IPS-18a (cell line): Measurements from ENCODE around the gene POLRMT.
"Not testable (repeated sequence)": the region's sequence is repeated elsewhere in the genome, so short reads cannot be mapped to it uniquely, and the experiment has no call there.

Source experiments
- H3K27ac ChIP-seq: one replicate; pipeline ENCODE4 v1.5.1; 2013; ENCODE audit warnings: low read length
- H3K27me3 ChIP-seq: one replicate; pipeline ENCODE4 v1.6.1; 2013; ENCODE audit warnings: mild to moderate bottlenecking, low read length; ENCODE audit not compliant: control insufficient read depth, insufficient read depth
- H3K36me3 ChIP-seq: one replicate; pipeline ENCODE4 v1.6.1; 2013; ENCODE audit warnings: low read depth, low read length; ENCODE audit not compliant: control insufficient read depth
- H3K4me1 ChIP-seq: one replicate; pipeline ENCODE4 v1.6.1; 2013; ENCODE audit warnings: low read depth, low read length; ENCODE audit not compliant: control insufficient read depth
- H3K4me3 ChIP-seq: one replicate; pipeline ENCODE4 v1.5.1; 2013; ENCODE audit warnings: low read length
- H3K9ac ChIP-seq: one replicate; pipeline ENCODE4 v1.6.1; 2013; ENCODE audit warnings: mild to moderate bottlenecking, low read length, moderate library complexity
- H3K9me3 ChIP-seq: one replicate; pipeline ENCODE4 v1.6.1; 2013; ENCODE audit warnings: low read depth, low read length; ENCODE audit not compliant: control insufficient read depth

Gene POLRMT

DNA sequence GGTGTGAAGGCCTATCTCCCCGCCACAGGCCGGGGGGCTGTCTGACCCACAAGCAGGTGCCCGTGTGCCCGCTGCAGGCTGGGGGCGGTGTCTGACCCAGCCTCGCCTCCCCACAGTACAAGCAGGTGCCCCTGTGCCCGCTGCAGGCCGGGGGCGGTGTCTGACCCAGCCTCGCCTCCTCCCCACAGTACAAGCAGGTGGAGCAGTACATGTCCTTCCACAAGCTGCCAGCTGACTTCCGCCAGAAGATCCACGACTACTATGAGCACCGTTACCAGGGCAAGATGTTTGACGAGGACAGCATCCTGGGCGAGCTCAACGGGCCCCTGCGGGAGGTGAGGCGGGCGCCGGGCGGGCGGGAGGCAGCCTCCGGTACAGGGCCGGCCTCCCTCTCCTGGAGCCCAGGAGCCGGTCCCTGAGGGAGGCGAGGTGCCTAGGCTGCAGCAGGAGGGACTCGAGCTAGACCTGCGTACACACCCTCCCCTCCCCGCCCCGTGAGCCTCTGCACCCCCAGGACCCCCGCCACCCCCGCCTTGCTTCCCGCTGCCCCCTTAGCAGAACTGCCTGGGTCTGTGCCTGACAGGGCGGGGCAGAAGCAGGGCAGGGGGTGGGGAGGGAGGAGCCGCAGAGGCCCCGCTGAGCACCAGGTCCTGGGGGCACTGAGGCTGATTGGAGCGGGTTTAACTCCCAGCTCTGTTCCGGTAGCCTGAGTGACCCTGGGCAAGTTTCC, 23.1 kb downstream of the POLRMT start:
- Histone ChIP-seq H3K9me3 (no peaks in the 10 kb centered on the region), H3K36me3 (peaks cover 6% of the 10 kb centered on the region), H3K27ac (no peak overlapping the region), H3K9ac (no peak overlapping the region), H3K4me1 (no peaks in the 10 kb centered on the region), H3K4me3 (no peak overlapping the region), H3K27me3 (no peaks in the 10 kb centered on the region)

DNA sequence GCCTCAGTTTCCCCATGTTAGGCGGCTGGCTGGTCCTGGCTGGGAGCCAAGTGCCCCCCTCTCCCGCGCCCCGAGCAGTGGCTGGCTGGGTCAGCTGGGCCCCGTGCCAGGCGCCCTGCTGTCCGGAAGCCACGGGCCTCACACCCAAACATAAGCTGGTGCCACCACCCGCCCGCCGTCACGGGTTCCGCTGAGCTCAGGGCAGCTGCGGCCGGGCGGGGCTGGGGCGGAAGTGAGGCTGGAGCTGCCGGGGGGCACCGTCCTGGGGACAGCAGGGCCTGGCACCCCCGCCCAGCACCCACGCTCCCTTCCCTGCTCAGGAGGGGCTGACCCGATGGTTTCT, 24.4 kb downstream of the POLRMT start:
- no peak overlapping the region for H3K9ac ChIP-seq

DNA sequence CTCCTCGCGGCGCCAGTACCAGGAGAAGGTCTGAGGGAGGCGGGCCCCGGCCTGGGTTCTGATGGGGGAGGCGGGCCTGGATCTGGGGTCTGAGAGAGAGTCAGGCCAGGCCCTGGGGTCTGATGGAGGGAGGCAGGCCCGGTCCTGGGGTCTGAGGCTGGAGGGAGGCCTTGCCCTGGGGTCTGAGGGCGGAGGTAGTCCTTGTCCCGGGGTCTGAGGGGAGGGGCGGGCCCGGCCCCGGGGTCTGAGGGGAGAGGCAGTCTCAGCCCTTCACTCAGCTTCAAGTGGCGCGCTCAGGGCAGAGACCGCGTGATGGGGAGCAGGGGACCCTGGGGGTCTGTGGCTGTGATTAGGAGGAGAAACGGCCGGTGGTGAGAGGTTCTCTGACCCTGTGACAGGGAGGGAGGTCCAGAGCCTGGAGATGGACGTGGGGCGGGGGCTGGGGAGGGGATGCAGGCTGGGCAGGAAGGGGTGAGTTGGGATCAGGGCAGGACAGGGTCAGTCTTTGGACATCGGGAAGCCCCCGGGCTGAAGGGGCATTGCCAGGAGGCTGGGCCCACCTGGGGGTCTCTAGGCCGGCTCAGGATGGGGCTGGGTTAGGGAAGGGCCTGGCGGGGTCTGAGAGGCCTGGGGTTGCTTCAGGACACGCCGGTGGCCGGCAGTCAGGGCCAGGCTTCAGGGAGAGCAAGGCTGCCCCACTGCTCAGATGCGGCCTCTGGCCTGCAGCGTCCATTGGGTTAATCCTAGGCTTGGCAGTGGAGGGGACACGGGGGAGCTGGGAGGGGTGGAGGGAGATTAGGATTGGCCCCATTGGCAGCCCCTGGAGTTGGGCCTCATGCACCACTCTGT, 25.0 kb downstream of the POLRMT start:
- Histone ChIP-seq H3K9me3 (no peaks in the 10 kb centered on the region), H3K9ac (no peak overlapping the region), H3K27ac (no peak overlapping the region), H3K4me3 (no peak overlapping the region), H3K27me3 (no peaks in the 10 kb centered on the region), H3K4me1 (no peaks in the 10 kb centered on the region), H3K36me3 (no peaks in the 10 kb centered on the region)

More for the DNA sequence above, 24.4 kb downstream of the POLRMT start:
- no peaks in the 10 kb centered on the region for H3K4me1 ChIP-seq
- no peaks in the 10 kb centered on the region for H3K36me3 ChIP-seq
- no peak overlapping the region for H3K27ac ChIP-seq
- no peaks in the 10 kb centered on the region for H3K27me3 ChIP-seq
- H3K4me3 ChIP-seq = no peak overlapping the region
- no peaks in the 10 kb centered on the region for H3K9me3 ChIP-seq

DNA sequence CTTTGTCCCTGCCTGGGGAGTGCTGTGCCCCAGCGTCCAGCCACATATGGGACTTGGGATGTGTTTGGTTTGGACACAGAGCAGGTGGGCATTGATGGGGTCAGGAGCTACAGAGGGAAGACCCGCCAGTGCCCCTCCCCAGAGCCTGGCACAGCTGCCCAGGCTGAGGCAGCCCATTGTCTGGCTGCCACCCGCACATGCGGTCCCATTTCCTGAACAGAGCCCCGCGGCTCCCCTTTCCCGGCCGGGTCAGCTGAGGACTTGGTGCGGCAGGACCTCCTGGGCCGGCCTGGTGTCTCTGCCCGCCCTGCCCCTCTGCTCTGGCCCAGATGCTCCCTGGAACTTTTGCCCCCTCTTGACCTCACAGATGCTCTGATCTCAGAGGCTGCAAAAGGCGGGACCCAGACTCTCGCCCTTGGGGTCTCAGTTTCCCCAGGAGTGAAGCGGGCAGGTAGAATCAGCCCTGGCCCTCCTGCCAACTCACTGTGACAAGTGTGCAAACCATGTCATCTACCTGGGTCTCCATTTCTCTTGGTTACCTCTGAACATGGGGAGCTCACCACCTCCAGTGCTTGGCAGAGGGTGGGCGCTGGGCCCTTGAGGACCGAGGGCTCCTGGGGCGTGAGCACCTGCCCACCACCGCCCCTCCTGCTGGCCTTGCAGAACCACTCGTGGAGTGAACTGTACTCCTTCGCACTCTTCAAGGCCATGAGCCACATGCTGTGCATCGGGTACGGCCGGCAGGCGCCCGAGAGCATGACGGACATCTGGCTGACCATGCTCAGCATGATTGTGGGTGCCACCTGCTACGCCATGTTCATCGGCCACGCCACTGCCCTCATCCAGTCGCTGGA, 25.8 kb downstream of the POLRMT start:
- no peaks in the 10 kb centered on the region for H3K4me1 ChIP-seq

DNA sequence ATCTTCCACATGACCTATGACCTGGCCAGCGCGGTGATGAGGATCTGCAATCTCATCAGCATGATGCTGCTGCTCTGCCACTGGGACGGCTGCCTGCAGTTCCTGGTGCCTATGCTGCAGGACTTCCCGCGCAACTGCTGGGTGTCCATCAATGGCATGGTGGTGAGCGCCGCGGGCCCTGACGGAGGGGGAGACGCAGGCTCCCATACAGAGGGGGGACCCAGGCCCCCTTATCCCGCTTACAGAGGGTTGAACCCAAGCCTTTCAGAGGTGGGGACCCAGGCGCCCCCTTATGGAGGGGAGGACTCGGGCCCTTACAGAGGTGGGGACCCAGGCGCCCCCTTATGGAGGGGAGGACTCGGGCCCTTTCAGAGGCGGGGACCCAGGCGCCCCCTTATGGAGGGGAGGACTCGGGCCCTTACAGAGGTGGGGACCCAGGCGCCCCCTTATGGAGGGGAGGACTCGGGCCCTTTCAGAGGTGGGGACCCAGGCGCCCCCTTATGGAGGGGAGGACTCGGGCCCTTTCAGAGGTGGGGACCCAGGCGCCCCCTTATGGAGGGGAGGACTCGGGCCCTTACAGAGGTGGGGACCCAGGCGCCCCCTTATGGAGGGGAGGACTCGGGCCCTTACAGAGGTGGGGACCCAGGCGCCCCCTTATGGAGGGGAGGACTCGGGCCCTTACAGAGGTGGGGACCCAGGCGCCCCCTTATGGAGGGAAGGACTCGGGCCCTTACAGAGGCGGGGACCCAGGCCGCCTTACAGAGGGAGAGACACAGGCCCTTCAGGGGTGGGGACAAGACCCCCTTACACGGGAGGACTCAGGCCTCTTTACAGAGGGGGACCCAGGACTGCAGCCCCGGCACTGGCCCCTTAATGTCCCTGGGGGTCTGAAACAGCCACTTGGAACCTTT, 28.0 kb downstream of the POLRMT start:
- not testable (repeated sequence) for H3K36me3 ChIP-seq, H3K4me3 ChIP-seq, H3K9ac ChIP-seq, H3K27ac ChIP-seq, H3K27me3 ChIP-seq, H3K9me3 ChIP-seq, H3K4me1 ChIP-seq

More for the DNA sequence above, 25.8 kb downstream of the POLRMT start:
- Histone ChIP-seq H3K9me3 (no peaks in the 10 kb centered on the region), H3K4me3 (no peak overlapping the region), H3K27me3 (no peaks in the 10 kb centered on the region), H3K36me3 (no peaks in the 10 kb centered on the region), H3K27ac (no peak overlapping the region), H3K9ac (no peak overlapping the region)

DNA sequence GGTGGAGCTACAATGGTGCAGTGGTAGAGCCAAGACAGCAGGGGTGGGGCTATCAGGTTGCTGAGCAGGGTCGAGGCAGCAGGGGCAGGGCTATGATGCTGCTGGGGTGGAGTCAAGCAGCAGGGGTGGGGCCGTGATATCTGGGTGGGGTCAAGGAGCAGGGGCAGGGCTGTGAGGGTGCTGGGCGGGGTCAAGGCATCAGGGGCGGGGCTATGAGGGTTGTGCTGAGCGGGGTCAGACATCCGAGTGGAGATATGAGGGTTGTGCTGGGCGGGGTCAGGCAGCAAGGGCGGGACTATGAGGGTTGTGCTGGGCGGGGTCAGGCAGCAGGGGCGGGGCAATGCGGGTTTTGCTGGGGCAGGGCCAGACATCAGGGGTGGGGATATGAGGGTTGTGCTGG, 29.0 kb downstream of the POLRMT start:
- H3K9ac ChIP-seq = no peak overlapping the region
- H3K4me1 ChIP-seq = no peaks in the 10 kb centered on the region
- no peak overlapping the region for H3K27ac ChIP-seq
- H3K27me3 ChIP-seq = no peaks in the 10 kb centered on the region
- no peaks in the 10 kb centered on the region for H3K36me3 ChIP-seq
- H3K9me3 ChIP-seq = no peaks in the 10 kb centered on the region
- no peak overlapping the region for H3K4me3 ChIP-seq

DNA sequence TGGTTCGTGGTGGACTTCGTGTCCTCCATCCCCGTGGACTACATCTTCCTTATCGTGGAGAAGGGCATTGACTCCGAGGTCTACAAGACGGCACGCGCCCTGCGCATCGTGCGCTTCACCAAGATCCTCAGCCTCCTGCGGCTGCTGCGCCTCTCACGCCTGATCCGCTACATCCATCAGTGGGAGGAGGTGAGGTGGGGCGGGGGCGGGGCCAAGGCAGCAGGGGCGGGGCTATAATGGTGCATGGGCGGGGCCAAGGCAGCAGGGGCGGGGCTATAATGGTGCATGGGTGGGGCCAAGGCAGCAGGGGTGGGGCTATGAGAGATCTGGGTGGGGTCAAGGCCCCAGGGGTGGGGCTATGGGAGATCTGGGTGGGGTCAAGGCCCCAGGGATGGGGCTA, 29.6 kb downstream of the POLRMT start:
- H3K36me3 ChIP-seq, H3K4me3 ChIP-seq, H3K9me3 ChIP-seq, H3K27ac ChIP-seq, H3K9ac ChIP-seq, H3K4me1 ChIP-seq, H3K27me3 ChIP-seq: not testable (repeated sequence)

DNA sequence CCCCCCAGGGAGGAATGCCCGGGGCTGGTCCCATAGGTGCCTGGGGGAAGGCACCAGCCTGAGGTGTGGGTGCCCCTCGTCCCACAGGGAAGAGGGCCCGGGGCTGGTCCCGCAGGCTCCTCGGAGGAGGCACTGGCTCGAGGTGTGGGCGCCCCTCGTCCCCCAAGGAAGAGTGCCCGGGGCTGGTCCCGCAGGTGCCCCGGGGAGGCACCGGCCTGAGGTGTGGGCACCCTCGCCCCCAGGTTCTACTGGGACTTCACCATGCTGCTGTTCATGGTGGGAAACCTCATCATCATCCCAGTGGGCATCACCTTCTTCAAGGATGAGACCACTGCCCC, 30.1 kb downstream of the POLRMT start:
- H3K36me3 ChIP-seq, H3K9ac ChIP-seq, H3K27ac ChIP-seq, H3K9me3 ChIP-seq, H3K4me3 ChIP-seq, H3K4me1 ChIP-seq, H3K27me3 ChIP-seq: not testable (repeated sequence)

DNA sequence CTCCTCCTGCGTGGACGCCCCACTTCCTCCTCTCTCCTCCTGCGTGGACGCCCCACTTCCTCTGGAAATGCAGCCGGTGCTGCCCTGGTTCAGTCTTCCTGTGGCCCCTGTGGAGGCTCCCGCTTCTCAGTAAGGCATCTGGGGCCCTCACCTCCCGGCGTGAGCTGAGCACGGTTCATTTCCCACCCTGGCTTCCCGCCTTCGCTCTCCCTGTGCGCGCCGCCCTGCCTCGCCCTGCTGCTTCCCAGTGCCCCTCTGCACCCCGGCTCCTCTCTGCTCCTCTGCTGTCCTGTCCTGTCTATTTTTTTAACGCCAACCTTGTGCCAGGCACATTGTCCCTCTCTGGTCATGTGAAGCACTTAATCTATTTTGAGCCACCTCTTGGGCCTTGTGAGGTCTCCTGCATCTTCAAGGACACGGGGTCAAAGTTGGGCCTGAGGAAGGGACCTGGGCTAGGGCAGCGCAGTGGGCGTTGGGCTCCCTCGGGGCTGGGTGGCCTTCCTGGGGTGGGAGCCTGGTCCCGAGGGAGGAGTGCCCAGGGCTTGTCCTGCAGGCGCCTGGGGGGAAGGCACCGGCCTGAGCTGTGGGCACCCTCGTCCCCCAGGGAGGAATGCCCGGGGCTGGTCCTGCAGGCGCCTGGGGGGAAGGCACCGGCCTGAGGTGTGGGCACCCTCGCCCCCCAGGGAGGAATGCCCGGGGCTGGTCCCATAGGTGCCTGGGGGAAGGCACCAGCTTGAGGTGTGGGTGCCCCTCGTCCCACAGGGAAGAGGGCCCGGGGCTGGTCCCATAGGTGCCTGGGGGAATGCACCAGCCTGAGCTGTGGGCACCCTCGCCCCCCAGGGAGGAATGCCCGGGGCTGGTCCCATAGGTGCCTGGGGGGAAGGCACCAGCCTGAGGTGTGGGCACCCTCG, 30.7 kb downstream of the POLRMT start:
- Histone ChIP-seq H3K4me3 (no peak overlapping the region), H3K27me3 (no peaks in the 10 kb centered on the region), H3K4me1 (no peaks in the 10 kb centered on the region), H3K27ac (no peak overlapping the region), H3K36me3 (no peaks in the 10 kb centered on the region), H3K9me3 (no peaks in the 10 kb centered on the region), H3K9ac (no peak overlapping the region)

DNA sequence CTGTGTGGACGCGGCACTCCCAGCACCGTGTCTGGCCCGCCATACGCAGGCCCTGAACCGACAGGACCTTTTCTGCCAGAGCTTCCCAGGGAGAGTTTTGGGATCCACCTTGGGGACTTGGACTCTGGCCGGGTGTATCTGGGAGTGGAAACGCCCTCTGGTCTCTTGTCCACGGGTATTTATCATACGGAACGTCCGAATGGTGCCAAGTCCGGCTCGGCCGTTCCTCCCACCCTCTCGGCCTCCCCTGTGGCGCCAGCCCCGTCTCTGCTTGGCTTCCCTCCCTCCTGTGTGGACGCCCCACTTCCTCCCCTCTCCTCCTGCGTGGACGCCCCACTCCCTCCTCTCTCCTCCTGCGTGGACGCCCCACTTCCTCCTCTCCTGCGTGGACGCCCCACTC, 31.5 kb downstream of the POLRMT start:
- no peak overlapping the region for H3K27ac ChIP-seq
- no peak overlapping the region for H3K4me3 ChIP-seq
- H3K4me1 ChIP-seq = no peaks in the 10 kb centered on the region
- no peaks in the 10 kb centered on the region for H3K36me3 ChIP-seq
- H3K9ac ChIP-seq = no peak overlapping the region
- H3K9me3 ChIP-seq = no peaks in the 10 kb centered on the region
- H3K27me3 ChIP-seq = no peaks in the 10 kb centered on the region
